Loucy (cell line): ENCODE data around the gene NKX1-1.

Experiments
- H2AFZ ChIP-seq: fragments of 200-600 bp; sonication (generic); 2 replicates; pipeline ENCODE4 v1.6.0; 2016; ENCODE audit warnings: antibody characterized with exemption, mild to moderate bottlenecking, low read length, moderate library complexity
- H3F3A ChIP-seq: fragments of 200-600 bp; 2 replicates; pipeline ENCODE4 v1.6.0; 2016; ENCODE audit warnings: antibody characterized with exemption, low read depth, mild to moderate bottlenecking
- H3K27me3 ChIP-seq: fragments of 200-600 bp; sonication (generic); 2 replicates; pipeline ENCODE4 v1.6.1; 2014; ENCODE audit warnings: low read length, mild to moderate bottlenecking; ENCODE audit not compliant: insufficient read depth, poor library complexity, severe bottlenecking
- H3K36me3 ChIP-seq: fragments of 200-600 bp; sonication (generic); 2 replicates; pipeline ENCODE4 v1.6.1; 2016; ENCODE audit warnings: low read length; ENCODE audit not compliant: insufficient read depth
- H3K4me1 ChIP-seq: fragments of 200-600 bp; sonication (generic); 2 replicates; pipeline ENCODE4 v1.5.1; 2014; ENCODE audit warnings: low read length, mild to moderate bottlenecking; ENCODE audit not compliant: insufficient read depth, poor library complexity, severe bottlenecking
- H3K4me2 ChIP-seq: fragments of 200-600 bp; sonication (generic); 2 replicates; pipeline ENCODE4 v1.6.0; 2014; ENCODE audit warnings: antibody characterized with exemption, low read length, low read depth, mild to moderate bottlenecking; ENCODE audit not compliant: poor library complexity, severe bottlenecking
- H3K4me3 ChIP-seq: fragments of 200-600 bp; sonication (generic); 2 replicates; pipeline ENCODE4 v1.5.1; 2014; ENCODE audit warnings: low read length, mild to moderate bottlenecking, mixed read lengths; ENCODE audit not compliant: poor library complexity, severe bottlenecking
- H3K79me2 ChIP-seq: fragments of 200-600 bp; sonication (generic); 2 replicates; pipeline ENCODE4 v1.6.1; 2014; ENCODE audit warnings: low read length; ENCODE audit not compliant: insufficient read depth
- H3K9ac ChIP-seq: fragments of 200-600 bp; sonication (generic); 2 replicates; pipeline ENCODE4 v1.6.0; 2014; ENCODE audit warnings: mild to moderate bottlenecking, low read depth, low read length, moderate library complexity; ENCODE audit not compliant: poor library complexity, severe bottlenecking
- H3K9me2 ChIP-seq: fragments of 200-600 bp; sonication (generic); replicated peaks from 2 replicates; pipeline ENCODE4 v1.6.1; 2016; ENCODE audit warnings: low read depth, low read length, mixed read lengths
- H3K9me3 ChIP-seq: fragments of 200-600 bp; sonication (generic); 2 replicates; pipeline ENCODE4 v1.6.1; 2014; ENCODE audit warnings: mild to moderate bottlenecking, antibody characterized with exemption, low read length, low read depth; ENCODE audit not compliant: insufficient read depth
- H4K20me1 ChIP-seq: fragments of 200-600 bp; sonication (generic); 2 replicates; pipeline ENCODE4 v1.6.0; 2014; ENCODE audit warnings: antibody characterized with exemption, low read length, mild to moderate bottlenecking; ENCODE audit not compliant: insufficient read depth, poor library complexity, severe bottlenecking
- EZH2phosphoT487 ChIP-seq: fragments of 200-600 bp; IDR thresholded peaks from 2 replicates; pipeline ENCODE4 v1.6.1; 2018; ENCODE audit warnings: antibody characterized with exemption, mild to moderate bottlenecking, moderate library complexity, borderline replicate concordance
- TF ChIP-seq, protein P1 (sequence below): fragments of 200-600 bp; sonication (generic); conservative IDR thresholded peaks from 2 replicates; pipeline ENCODE4 v1.5.1; 2014; ENCODE audit warnings: mild to moderate bottlenecking, antibody characterized with exemption, low read length

Gene NKX1-1

GRCh38 chr4:1366371-1367229, 39.6 kb downstream of the NKX1-1 start:
- Histone ChIP-seq H3K36me3 (no peaks in the 10 kb centered on the region), H2AFZ (no peak overlapping the region), H3K4me1 (no peaks in the 10 kb centered on the region), H3K27me3 (no peaks in the 10 kb centered on the region), H3K4me2 (no peak overlapping the region), H3K9me2 (no peaks in the 10 kb centered on the region), H3K79me2 (no peaks in the 10 kb centered on the region), H3K9ac (no peak overlapping the region), H3K9me3 (no peaks in the 10 kb centered on the region), H3F3A (no peaks in the 10 kb centered on the region), H3K4me3 (no peak overlapping the region), H4K20me1 (no peaks in the 10 kb centered on the region)
- TF ChIP-seq, protein P1, sequence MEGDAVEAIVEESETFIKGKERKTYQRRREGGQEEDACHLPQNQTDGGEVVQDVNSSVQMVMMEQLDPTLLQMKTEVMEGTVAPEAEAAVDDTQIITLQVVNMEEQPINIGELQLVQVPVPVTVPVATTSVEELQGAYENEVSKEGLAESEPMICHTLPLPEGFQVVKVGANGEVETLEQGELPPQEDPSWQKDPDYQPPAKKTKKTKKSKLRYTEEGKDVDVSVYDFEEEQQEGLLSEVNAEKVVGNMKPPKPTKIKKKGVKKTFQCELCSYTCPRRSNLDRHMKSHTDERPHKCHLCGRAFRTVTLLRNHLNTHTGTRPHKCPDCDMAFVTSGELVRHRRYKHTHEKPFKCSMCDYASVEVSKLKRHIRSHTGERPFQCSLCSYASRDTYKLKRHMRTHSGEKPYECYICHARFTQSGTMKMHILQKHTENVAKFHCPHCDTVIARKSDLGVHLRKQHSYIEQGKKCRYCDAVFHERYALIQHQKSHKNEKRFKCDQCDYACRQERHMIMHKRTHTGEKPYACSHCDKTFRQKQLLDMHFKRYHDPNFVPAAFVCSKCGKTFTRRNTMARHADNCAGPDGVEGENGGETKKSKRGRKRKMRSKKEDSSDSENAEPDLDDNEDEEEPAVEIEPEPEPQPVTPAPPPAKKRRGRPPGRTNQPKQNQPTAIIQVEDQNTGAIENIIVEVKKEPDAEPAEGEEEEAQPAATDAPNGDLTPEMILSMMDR, result no peak
- TF ChIP-seq EZH2phosphoT487, result no peak

DNA sequence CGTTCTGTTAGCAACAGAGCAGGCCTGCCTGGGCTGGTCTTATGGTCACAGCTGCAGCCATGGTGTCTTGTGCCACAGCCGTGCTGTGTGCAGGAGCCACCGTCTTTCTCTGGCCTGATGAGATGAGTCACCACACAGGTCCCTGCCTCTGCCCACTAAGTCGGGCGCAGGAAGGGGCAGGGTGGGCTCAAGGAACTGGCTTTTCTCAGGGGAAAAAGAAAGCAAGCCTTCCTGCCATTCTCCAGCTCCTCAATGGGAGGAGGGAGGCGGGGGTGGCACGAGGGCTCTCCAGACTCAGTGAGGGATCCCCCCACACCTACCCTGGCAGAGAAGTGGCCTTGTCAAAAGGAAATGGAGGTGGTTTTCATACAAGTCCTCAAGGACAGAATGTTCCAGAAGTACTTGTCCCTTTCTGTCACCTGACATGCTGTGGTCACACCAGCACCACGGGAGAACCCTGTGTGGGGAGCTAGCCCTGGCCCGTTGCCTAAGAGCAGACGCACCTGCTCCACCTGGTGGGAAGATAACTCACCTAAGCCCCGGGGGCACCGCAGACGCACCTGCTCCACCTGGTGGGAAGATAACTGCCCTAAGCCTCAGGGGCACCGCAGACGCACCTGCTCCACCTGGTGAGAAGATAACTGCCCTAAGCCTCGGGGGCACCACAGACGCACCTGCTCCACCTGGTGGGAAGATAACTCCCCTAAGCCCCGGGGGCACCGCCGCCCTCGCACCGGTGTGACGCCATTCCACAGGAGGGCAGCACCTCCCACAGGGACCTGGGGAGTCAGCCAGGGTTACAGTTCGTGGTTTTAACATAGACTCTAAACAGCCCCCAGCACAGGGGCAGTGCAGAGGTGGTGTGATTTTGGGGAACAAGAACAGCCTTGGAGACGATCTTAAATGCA, 40.7 kb downstream of the NKX1-1 start:
- Histone ChIP-seq H3K9ac (no peak overlapping the region), H3K27me3 (no peaks in the 10 kb centered on the region), H4K20me1 (no peaks in the 10 kb centered on the region), H3K9me2 (no peaks in the 10 kb centered on the region), H3K4me1 (no peaks in the 10 kb centered on the region), H3K4me2 (no peak overlapping the region), H3F3A (no peaks in the 10 kb centered on the region), H2AFZ (no peak overlapping the region), H3K36me3 (no peaks in the 10 kb centered on the region), H3K9me3 (no peaks in the 10 kb centered on the region), H3K4me3 (no peak overlapping the region), H3K79me2 (no peaks in the 10 kb centered on the region)
- no peak for TF ChIP-seq EZH2phosphoT487
- TF ChIP-seq, protein P1, result no peak; the same call in 1 of the 2 replicates

- H3K4me2 ChIP-seq, result no peak overlapping the region
- no peak overlapping the region for H3K9ac ChIP-seq
- H3K4me3 ChIP-seq, result no peak overlapping the region
- TF ChIP-seq, protein P1, result no peak
- no peak for TF ChIP-seq EZH2phosphoT487
- H3F3A ChIP-seq, result no peaks in the 10 kb centered on the region
- no peak overlapping the region for H2AFZ ChIP-seq
- H4K20me1 ChIP-seq, result no peaks in the 10 kb centered on the region
- H3K36me3 ChIP-seq, result no peaks in the 10 kb centered on the region
- no peaks in the 10 kb centered on the region for H3K27me3 ChIP-seq
- no peaks in the 10 kb centered on the region for H3K79me2 ChIP-seq
- H3K4me1 ChIP-seq, result no peaks in the 10 kb centered on the region
- H3K9me3 ChIP-seq, result no peaks in the 10 kb centered on the region
- no peaks in the 10 kb centered on the region for H3K9me2 ChIP-seq
Measured at GRCh38 chr4:1364748-1365147, 41.5 kb downstream of the NKX1-1 start.
